Measurements from ENCODE around the gene NFXL1. TPM values are rescaled to one million over a fixed set of nuclear protein-coding genes. Genes with fewer than 3 reads are reported as not detected.

The NFXL1 gene
- total RNA-seq, 1 experiment from 2014 or later = 22.5 TPM

DNA sequence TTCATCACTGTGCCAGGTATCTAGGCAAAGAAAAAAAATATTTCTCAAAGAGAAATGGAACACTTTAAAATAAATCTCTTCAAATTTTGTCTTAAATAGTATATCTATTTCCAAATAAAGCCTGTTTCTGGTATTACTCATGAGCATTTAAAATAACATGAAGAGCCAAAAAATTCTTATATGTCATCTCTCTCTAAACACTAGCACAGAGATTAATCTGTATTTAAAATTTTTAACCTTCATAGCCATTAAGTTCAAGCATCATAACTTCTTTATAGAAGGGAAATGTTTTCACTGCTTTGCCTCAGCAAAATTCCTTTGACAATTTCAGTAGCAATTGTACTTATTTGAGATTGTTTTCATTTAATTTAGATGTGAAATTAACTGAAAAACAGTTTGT, 71.4 kb downstream of the NFXL1 start:
- CTCF ChIA-PET = no interaction called here

DNA sequence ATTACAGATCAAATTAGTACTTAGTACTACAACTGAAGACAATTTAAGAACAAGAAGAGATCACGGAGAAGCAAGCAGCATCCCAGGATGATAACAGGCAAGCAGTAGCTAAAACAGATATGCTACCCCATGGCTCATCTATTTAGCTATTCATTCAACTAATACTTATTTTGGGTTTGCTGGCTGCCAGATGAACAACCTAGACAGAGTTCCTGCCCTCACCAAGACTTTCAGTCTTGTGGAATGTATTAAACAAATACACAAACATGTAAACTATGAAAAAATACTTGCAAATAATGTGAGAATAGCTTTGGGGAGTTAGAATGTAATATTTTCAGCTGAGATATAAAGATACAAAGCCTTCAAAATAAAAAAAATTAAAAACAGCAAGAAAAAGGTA, 74.1 kb downstream of the NFXL1 start:
- Histone ChIP-seq H3K9me3 (no peaks in the 10 kb centered on the region), H3K4me3 (ENCODE audit: low read depth, low read length) (no peak overlapping the region), H3K27me3 (replicated peaks; ENCODE audit: control insufficient read depth, insufficient read depth, low read length) (no peaks in the 10 kb centered on the region), H3K36me3 (ENCODE audit: control insufficient read depth, insufficient read depth, low read length) (no peaks in the 10 kb centered on the region), H3K4me1 (no peaks in the 10 kb centered on the region)
- Mint-ChIP-seq H3K4me3 (ENCODE audit: unreplicated experiment) (no peak overlapping the region), H3K27me3 (ENCODE audit: insufficient read depth, unreplicated experiment) (no peaks in the 10 kb centered on the region), H3K36me3 (ENCODE audit: insufficient read depth, unreplicated experiment) (peaks cover 15% of the 10 kb centered on the region), H3K4me1 (ENCODE audit: low read depth, unreplicated experiment) (peaks cover 6% of the 10 kb centered on the region), H3K9me3 (ENCODE audit: unreplicated experiment) (no peaks in the 10 kb centered on the region), H3K27ac (ENCODE audit: unreplicated experiment) (no peak overlapping the region)
- BruUV-seq (replicated peaks) = no TSS peak
- TF ChIP-seq, protein P1, sequence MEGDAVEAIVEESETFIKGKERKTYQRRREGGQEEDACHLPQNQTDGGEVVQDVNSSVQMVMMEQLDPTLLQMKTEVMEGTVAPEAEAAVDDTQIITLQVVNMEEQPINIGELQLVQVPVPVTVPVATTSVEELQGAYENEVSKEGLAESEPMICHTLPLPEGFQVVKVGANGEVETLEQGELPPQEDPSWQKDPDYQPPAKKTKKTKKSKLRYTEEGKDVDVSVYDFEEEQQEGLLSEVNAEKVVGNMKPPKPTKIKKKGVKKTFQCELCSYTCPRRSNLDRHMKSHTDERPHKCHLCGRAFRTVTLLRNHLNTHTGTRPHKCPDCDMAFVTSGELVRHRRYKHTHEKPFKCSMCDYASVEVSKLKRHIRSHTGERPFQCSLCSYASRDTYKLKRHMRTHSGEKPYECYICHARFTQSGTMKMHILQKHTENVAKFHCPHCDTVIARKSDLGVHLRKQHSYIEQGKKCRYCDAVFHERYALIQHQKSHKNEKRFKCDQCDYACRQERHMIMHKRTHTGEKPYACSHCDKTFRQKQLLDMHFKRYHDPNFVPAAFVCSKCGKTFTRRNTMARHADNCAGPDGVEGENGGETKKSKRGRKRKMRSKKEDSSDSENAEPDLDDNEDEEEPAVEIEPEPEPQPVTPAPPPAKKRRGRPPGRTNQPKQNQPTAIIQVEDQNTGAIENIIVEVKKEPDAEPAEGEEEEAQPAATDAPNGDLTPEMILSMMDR (IDR thresholded peaks at IDR 0.05; ENCODE audit: insufficient read depth in 1 of 2, low read depth in 1 of 2, low read length in 1 of 2, severe bottlenecking in 1 of 2, unreplicated experiment in 1 of 2) = no peak
- no peak for DNase-seq
- ChIA-PET POLR2A (no interaction called here), CTCF (interaction anchor here (1.0 to 1.5 kb wide), 2 partner anchors 13 to 94 kb away, joined by 3 to 4 read pairs; no protein-coding TSS in a partner anchor)
- intact Hi-C loops (cut with micrococcal nuclease; ENCODE audit: unreplicated experiment) = no loop called here

More for the DNA sequence above, 71.4 kb downstream of the NFXL1 start:
- peaks cover 4% of the 10 kb centered on the region for H3K4me1 Mint-ChIP-seq (ENCODE audit: low read depth, unreplicated experiment)
- no TSS peak for BruUV-seq (replicated peaks)
- POLR2A ChIA-PET = no interaction called here
- H3K27ac Mint-ChIP-seq (ENCODE audit: unreplicated experiment) = no peak overlapping the region
- TF ChIP-seq, protein P1 (IDR thresholded peaks at IDR 0.05; ENCODE audit: insufficient read depth in 1 of 2, low read depth in 1 of 2, low read length in 1 of 2, severe bottlenecking in 1 of 2, unreplicated experiment in 1 of 2) = no peak
- intact Hi-C loops (cut with micrococcal nuclease; ENCODE audit: unreplicated experiment) = no loop called here
- H3K27me3 Mint-ChIP-seq (ENCODE audit: insufficient read depth, unreplicated experiment) = no peaks in the 10 kb centered on the region
- H3K9me3 Mint-ChIP-seq (ENCODE audit: unreplicated experiment) = no peaks in the 10 kb centered on the region
- H3K36me3 ChIP-seq (ENCODE audit: control insufficient read depth, insufficient read depth, low read length) = no peaks in the 10 kb centered on the region
- no peaks in the 10 kb centered on the region for H3K4me1 ChIP-seq
- no peak for DNase-seq
- H3K4me3 Mint-ChIP-seq (ENCODE audit: unreplicated experiment) = no peak overlapping the region
- peaks cover 25% of the 10 kb centered on the region for H3K36me3 Mint-ChIP-seq (ENCODE audit: insufficient read depth, unreplicated experiment)
- H3K4me3 ChIP-seq (ENCODE audit: low read depth, low read length) = no peak overlapping the region
- H3K9me3 ChIP-seq = no peaks in the 10 kb centered on the region
- no peaks in the 10 kb centered on the region for H3K27me3 ChIP-seq (replicated peaks; ENCODE audit: control insufficient read depth, insufficient read depth, low read length)

DNA sequence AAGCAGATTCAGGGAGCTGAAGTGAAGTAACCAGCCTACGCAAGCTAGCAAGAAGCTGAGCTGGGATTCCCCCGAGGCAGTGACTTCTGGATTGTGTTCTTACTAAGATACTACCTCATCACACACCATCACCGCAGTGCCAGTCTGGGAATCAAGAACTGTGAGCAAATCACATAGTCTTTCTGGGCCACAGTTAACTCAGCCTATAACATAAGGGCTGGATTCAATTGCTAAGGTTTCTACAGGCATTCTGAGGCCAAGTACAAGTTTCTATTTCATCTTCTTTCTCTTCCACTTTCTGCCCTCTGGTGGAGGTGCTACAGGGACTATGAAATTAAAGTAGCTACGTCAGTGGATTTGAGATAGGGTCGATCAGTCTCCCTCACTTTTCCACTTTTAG, 75.1 kb downstream of the NFXL1 start:
- POLR2A ChIA-PET = no interaction called here
- Mint-ChIP-seq H3K36me3 (ENCODE audit: insufficient read depth, unreplicated experiment) (peaks cover 14% of the 10 kb centered on the region), H3K4me1 (ENCODE audit: low read depth, unreplicated experiment) (peaks cover 6% of the 10 kb centered on the region), H3K4me3 (ENCODE audit: unreplicated experiment) (no peak overlapping the region), H3K27ac (ENCODE audit: unreplicated experiment) (no peak overlapping the region), H3K9me3 (ENCODE audit: unreplicated experiment) (no peaks in the 10 kb centered on the region), H3K27me3 (ENCODE audit: insufficient read depth, unreplicated experiment) (no peaks in the 10 kb centered on the region)
- intact Hi-C loops (cut with micrococcal nuclease; ENCODE audit: unreplicated experiment) = loop anchor here (5.0 kb wide), 1 partner anchor 248 kb away; no protein-coding TSS in a partner anchor
- DNase-seq = peak in 1 of 2 experiments; percentile 9
- Histone ChIP-seq H3K9me3 (no peaks in the 10 kb centered on the region), H3K4me1 (no peaks in the 10 kb centered on the region), H3K4me3 (ENCODE audit: low read depth, low read length) (no peak overlapping the region), H3K27me3 (replicated peaks; ENCODE audit: control insufficient read depth, insufficient read depth, low read length) (no peaks in the 10 kb centered on the region), H3K36me3 (ENCODE audit: control insufficient read depth, insufficient read depth, low read length) (no peaks in the 10 kb centered on the region)
- TF ChIP-seq, protein P1 (IDR thresholded peaks at IDR 0.05; ENCODE audit: insufficient read depth in 1 of 2, low read depth in 1 of 2, low read length in 1 of 2, severe bottlenecking in 1 of 2, unreplicated experiment in 1 of 2) = peak in 1 of 2 experiments; percentile 17
- BruUV-seq (replicated peaks) = no TSS peak
- CTCF ChIA-PET = interaction anchor here (0.5 to 1.5 kb wide), 6 partner anchors 12 to 233 kb away, joined by 3 to 15 read pairs (median 4); no protein-coding TSS in a partner anchor

Data from Caco-2 (cell line).